PC-3 (cell line): Measurements from ENCODE around the gene PCDHB11. TPM values are rescaled to one million over a fixed set of nuclear protein-coding genes. Genes with fewer than 3 reads are reported as not detected.
A peak's percentile ranks its signal among the peaks of the same experiment; 100 is the strongest.
"Not testable (repeated sequence)": the region's sequence is repeated elsewhere in the genome, so short reads cannot be mapped to it uniquely, and the experiment has no call there.

Experiments used
- ATAC-seq: fragments of 200-7000 bp; cut with Tn5 transposase; 2 replicates; pipeline ENCODE4 v1.9.1; 2020; ENCODE audit warnings: mild to moderate bottlenecking, moderate library complexity
- BruUV-seq: library from RNA; stranded (reverse); fragments of 400-500 nt; replicated peaks from 2 replicates; lab custom pipeline; 2021; lab: Mats Ljungman, UMichigan
- CTCF ChIA-PET: fragments of 300-600 bp; sonication (Branson Sonifier 250); formaldehyde crosslinking; loops from one replicate; lab custom pipeline; 2022; ENCODE audit warnings: antibody characterized with exemption; lab: Charles Lee
- POLR2A ChIA-PET: fragments of 300-600 bp; sonication (Branson Sonifier 250); formaldehyde crosslinking; loops from one replicate; lab custom pipeline; 2022; ENCODE audit warnings: antibody characterized with exemption; ENCODE audit not compliant: unreplicated experiment; lab: Charles Lee
- DNase-seq: peaks from one replicate; pipeline ENCODE4 v3.0.0-alpha.2; 2015
- H2AFZ ChIP-seq: fragments of 300-600 bp; sonication (generic); 2 replicates; pipeline ENCODE4 v1.6.0; 2016; ENCODE audit warnings: antibody characterized with exemption, low read length
- H3F3A ChIP-seq: fragments of 300-600 bp; sonication (generic); one replicate; pipeline ENCODE4 v1.6.0; 2017; ENCODE audit warnings: antibody characterized with exemption, low read length, control low read depth, mild to moderate bottlenecking; ENCODE audit not compliant: unreplicated experiment
- H3K27ac ChIP-seq: fragments of 300-600 bp; sonication (generic); 2 replicates; pipeline ENCODE4 v1.5.1; 2016; ENCODE audit warnings: mild to moderate bottlenecking, low read length
- H3K27me3 ChIP-seq: fragments of 300-600 bp; sonication (generic); 2 replicates; pipeline ENCODE4 v1.6.1; 2016; ENCODE audit warnings: low read length, mixed read lengths
- H3K36me3 ChIP-seq: fragments of 300-600 bp; sonication (generic); 2 replicates; pipeline ENCODE4 v1.6.1; 2016; ENCODE audit warnings: low read depth, mixed run types, low read length, mixed read lengths
- H3K4me1 ChIP-seq: fragments of 300-600 bp; sonication (generic); 2 replicates; pipeline ENCODE4 v1.5.1; 2016; ENCODE audit warnings: low read length; ENCODE audit not compliant: insufficient read depth
- H3K4me2 ChIP-seq: fragments of 300-600 bp; sonication (generic); 2 replicates; pipeline ENCODE4 v1.6.0; 2016; ENCODE audit warnings: low read length
- H3K4me3 ChIP-seq: fragments of 300-600 bp; sonication (generic); 2 replicates; pipeline ENCODE4 v1.5.1; 2016; ENCODE audit warnings: mild to moderate bottlenecking, low read length, mixed read lengths
- H3K79me2 ChIP-seq: fragments of 300-600 bp; sonication (generic); 2 replicates; pipeline ENCODE4 v1.6.1; 2017; ENCODE audit warnings: low read length, mixed read lengths
- H3K9ac ChIP-seq: fragments of 300-600 bp; sonication (generic); 2 replicates; pipeline ENCODE4 v1.6.0; 2016; ENCODE audit warnings: mild to moderate bottlenecking, low read length
- H3K9me2 ChIP-seq: fragments of 300-600 bp; sonication (generic); replicated peaks from 2 replicates; pipeline ENCODE4 v1.6.1; 2016; ENCODE audit warnings: mixed run types, low read length, mixed read lengths
- H3K9me3 ChIP-seq: fragments of 300-600 bp; sonication (generic); 2 replicates; pipeline ENCODE4 v1.6.1; 2016; ENCODE audit warnings: low read length, mixed read lengths
- H4K20me1 ChIP-seq: fragments of 300-600 bp; sonication (generic); 2 replicates; pipeline ENCODE4 v1.6.1; 2016; ENCODE audit warnings: low read length, mixed read lengths
- CTCF ChIP-seq: fragments of 300-600 bp; sonication (generic); conservative IDR thresholded peaks from 2 replicates; pipeline ENCODE4 v1.5.1; 2017; ENCODE audit warnings: antibody characterized with exemption, low read depth, mild to moderate bottlenecking, low read length
- EZH2 ChIP-seq: fragments of 300-600 bp; sonication (generic); IDR thresholded peaks from one replicate; pipeline ENCODE4 v1.6.1; 2017; ENCODE audit warnings: antibody characterized with exemption, mild to moderate bottlenecking, low read length; ENCODE audit not compliant: unreplicated experiment
- EZH2phosphoT487 ChIP-seq: fragments of 300-600 bp; sonication (generic); IDR thresholded peaks from 2 replicates; pipeline ENCODE4 v1.6.1; 2018; ENCODE audit warnings: mild to moderate bottlenecking, antibody characterized with exemption, low read length, borderline replicate concordance
- intact Hi-C: fragments of 100-400 bp; cut with micrococcal nuclease; formaldehyde crosslinking; loops from 2 replicates; pipeline ENCODE4 v1.9.0; 2023
- total RNA-seq: library from RNA; depleted of rRNA; stranded (reverse); fragments of >200 nt; gene quantifications from 2 replicates; pipeline ENCODE4 v1.2.3, GENCODE V29; 2014

Gene PCDHB11
- total RNA-seq, 1 experiment from 2014 or later = 0.40 TPM

- H3K79me2 ChIP-seq, ATAC-seq, H4K20me1 ChIP-seq, H3K27me3 ChIP-seq, H2AFZ ChIP-seq, H3K4me2 ChIP-seq, CTCF ChIA-PET, POLR2A ChIA-PET, H3K27ac ChIP-seq, H3K4me1 ChIP-seq, BruUV-seq, H3K4me3 ChIP-seq, H3K9ac ChIP-seq, H3F3A ChIP-seq, H3K36me3 ChIP-seq, H3K9me3 ChIP-seq, DNase-seq, intact Hi-C loops, H3K9me2 ChIP-seq: not testable (repeated sequence)
These were observed 16.1 kb downstream of the PCDHB11 start for GRCh38 chr5:141215504-141215903.

GRCh38 chr5:141216035-141216434 is 16.6 kb downstream of the PCDHB11 start:
- BruUV-seq = not testable (repeated sequence)

GRCh38 chr5:141223112-141223783 is 23.8 kb downstream of the PCDHB11 start, which contains the start of gene PCDHB14:
Gene PCDHB14 (plus strand): TSS chr5:141223343. CDS start chr5:141223506, 163 bp downstream.
- DNase-seq = peak; percentile 43
- no peak within 1 kb of the TSS for H3K9ac ChIP-seq
- peak within 1 kb of the TSS; percentile 61 for H2AFZ ChIP-seq
- H3K4me1 ChIP-seq = no peaks in the 10 kb centered on the region
- H3K9me3 ChIP-seq = peaks cover 7% of the 10 kb centered on the region; the same call in 1 of the 2 replicates
- H3K4me2 ChIP-seq = peak within 1 kb of the TSS; percentile 55
- H3K9me2 ChIP-seq = no peaks in the 10 kb centered on the region
- CTCF ChIA-PET = no interaction called here
- no peaks in the 10 kb centered on the region for H3K36me3 ChIP-seq
- TF ChIP-seq EZH2phosphoT487 = no peak
- TF ChIP-seq CTCF = peak; percentile 47
- no peak for TF ChIP-seq EZH2
- ATAC-seq = no peak
- intact Hi-C loops = no loop called here
- POLR2A ChIA-PET = no interaction called here
- H3K27ac ChIP-seq = no peak within 1 kb of the TSS
- no peaks in the 10 kb centered on the region for H3K79me2 ChIP-seq
- no peaks in the 10 kb centered on the region for H3F3A ChIP-seq
- no TSS peak for BruUV-seq
- H3K27me3 ChIP-seq = no peaks in the 10 kb centered on the region
- H3K4me3 ChIP-seq = peak within 1 kb of the TSS; percentile 52
- H4K20me1 ChIP-seq = no peaks in the 10 kb centered on the region

More at GRCh38 chr5:141216035-141216434, 16.6 kb downstream of the PCDHB11 start:
- H3K9ac ChIP-seq, POLR2A ChIA-PET, ATAC-seq, DNase-seq, H3K9me3 ChIP-seq, H3K4me3 ChIP-seq, H4K20me1 ChIP-seq, H3K4me2 ChIP-seq, H3F3A ChIP-seq, H2AFZ ChIP-seq, intact Hi-C loops, CTCF ChIA-PET, H3K9me2 ChIP-seq, H3K79me2 ChIP-seq, H3K36me3 ChIP-seq, H3K4me1 ChIP-seq, H3K27me3 ChIP-seq, H3K27ac ChIP-seq: not testable (repeated sequence)

- BruUV-seq, H3K9ac ChIP-seq, H3K4me2 ChIP-seq, H3K27me3 ChIP-seq, H3K4me1 ChIP-seq, H4K20me1 ChIP-seq, H3F3A ChIP-seq, intact Hi-C loops, DNase-seq, H3K9me3 ChIP-seq, ATAC-seq, H2AFZ ChIP-seq, H3K9me2 ChIP-seq, H3K79me2 ChIP-seq, CTCF ChIA-PET, H3K27ac ChIP-seq, H3K36me3 ChIP-seq, H3K4me3 ChIP-seq, POLR2A ChIA-PET: not testable (repeated sequence)
These were observed 25.4 kb downstream of the PCDHB11 start for GRCh38 chr5:141224844-141225243.

GRCh38 chr5:141225421-141225820 is 26.0 kb downstream of the PCDHB11 start:
- H3K27me3 ChIP-seq, H3K4me2 ChIP-seq, H3K9ac ChIP-seq, BruUV-seq, H3K9me2 ChIP-seq, H4K20me1 ChIP-seq, ATAC-seq, H3K9me3 ChIP-seq, H3K4me3 ChIP-seq, H3F3A ChIP-seq, CTCF ChIA-PET, H3K36me3 ChIP-seq, H3K27ac ChIP-seq, DNase-seq, H2AFZ ChIP-seq, intact Hi-C loops, POLR2A ChIA-PET, H3K79me2 ChIP-seq, H3K4me1 ChIP-seq: not testable (repeated sequence)
